HEK293 (cell line): ENCODE data around the gene GCC2.

Experiments used
- CTCF ChIP-seq: fragments of 450-650 bp; formaldehyde crosslinking; IDR thresholded peaks from 2 replicates; pipeline ENCODE4 v1.5.1; 2016; ENCODE audit warnings: missing biosample characterization, missing genetic modification characterization
- ELK4 ChIP-seq: IDR thresholded peaks from 2 replicates; pipeline ENCODE4 v1.6.1; 2011; ENCODE audit warnings: mild to moderate bottlenecking, low read depth, low read length, borderline replicate concordance
- HOXD13 ChIP-seq: sonication (generic); formaldehyde crosslinking; IDR thresholded peaks from 2 replicates; pipeline ENCODE4 v1.8.0; 2022; ENCODE audit warnings: missing genetic modification reagents, borderline replicate concordance
- YY1 ChIP-seq: fragments of 450-650 bp; formaldehyde crosslinking; IDR thresholded peaks from 2 replicates; pipeline ENCODE4 v1.5.1; 2018; ENCODE audit warnings: missing biosample characterization, missing genetic modification characterization
- ZBTB1 ChIP-seq: fragments of 450-650 bp; formaldehyde crosslinking; IDR thresholded peaks from 2 replicates; pipeline ENCODE4 v1.5.1; 2016; ENCODE audit warnings: missing biosample characterization, missing genetic modification characterization
- ZBTB21 ChIP-seq: fragments of 450-650 bp; formaldehyde crosslinking; IDR thresholded peaks from 2 replicates; pipeline ENCODE4 v1.5.1; 2017; ENCODE audit warnings: missing biosample characterization, missing genetic modification characterization
- ZNF121 ChIP-seq: fragments of 450-650 bp; formaldehyde crosslinking; IDR thresholded peaks from 2 replicates; pipeline ENCODE4 v1.5.1; 2016; ENCODE audit warnings: missing biosample characterization, missing genetic modification characterization
- ZNF311 ChIP-seq: fragments of 450-650 bp; formaldehyde crosslinking; IDR thresholded peaks from 2 replicates; pipeline ENCODE4 v1.5.1; 2017; ENCODE audit warnings: missing biosample characterization, missing genetic modification characterization, borderline replicate concordance
- ZNF513 ChIP-seq: fragments of 450-650 bp; IDR thresholded peaks from 2 replicates; pipeline ENCODE4 v1.5.1; 2018; ENCODE audit warnings: missing biosample characterization, missing genetic modification characterization
- ZNF549 ChIP-seq: fragments of 450-650 bp; IDR thresholded peaks from 2 replicates; pipeline ENCODE4 v1.5.1; 2018; ENCODE audit warnings: missing biosample characterization, missing genetic modification characterization, mild to moderate bottlenecking, inconsistent platforms, moderate library complexity
- TF ChIP-seq, protein P1 (sequence below): fragments of 450-650 bp; formaldehyde crosslinking; IDR thresholded peaks from 2 replicates; pipeline ENCODE4 v1.5.1; 2016; ENCODE audit warnings: missing biosample characterization, missing genetic modification characterization

- TF ChIP-seq ZNF549 (tag by site-specific recombination): no peak
- TF ChIP-seq CTCF (tag by site-specific recombination): no peak; the same call in 1 of the 2 replicates
- TF ChIP-seq ZNF311 (tag by site-specific recombination): no peak
- TF ChIP-seq ZNF513: 0 out of 2 replicates have a peak, but pooled peaks have one; percentile 13
- TF ChIP-seq, protein P1, sequence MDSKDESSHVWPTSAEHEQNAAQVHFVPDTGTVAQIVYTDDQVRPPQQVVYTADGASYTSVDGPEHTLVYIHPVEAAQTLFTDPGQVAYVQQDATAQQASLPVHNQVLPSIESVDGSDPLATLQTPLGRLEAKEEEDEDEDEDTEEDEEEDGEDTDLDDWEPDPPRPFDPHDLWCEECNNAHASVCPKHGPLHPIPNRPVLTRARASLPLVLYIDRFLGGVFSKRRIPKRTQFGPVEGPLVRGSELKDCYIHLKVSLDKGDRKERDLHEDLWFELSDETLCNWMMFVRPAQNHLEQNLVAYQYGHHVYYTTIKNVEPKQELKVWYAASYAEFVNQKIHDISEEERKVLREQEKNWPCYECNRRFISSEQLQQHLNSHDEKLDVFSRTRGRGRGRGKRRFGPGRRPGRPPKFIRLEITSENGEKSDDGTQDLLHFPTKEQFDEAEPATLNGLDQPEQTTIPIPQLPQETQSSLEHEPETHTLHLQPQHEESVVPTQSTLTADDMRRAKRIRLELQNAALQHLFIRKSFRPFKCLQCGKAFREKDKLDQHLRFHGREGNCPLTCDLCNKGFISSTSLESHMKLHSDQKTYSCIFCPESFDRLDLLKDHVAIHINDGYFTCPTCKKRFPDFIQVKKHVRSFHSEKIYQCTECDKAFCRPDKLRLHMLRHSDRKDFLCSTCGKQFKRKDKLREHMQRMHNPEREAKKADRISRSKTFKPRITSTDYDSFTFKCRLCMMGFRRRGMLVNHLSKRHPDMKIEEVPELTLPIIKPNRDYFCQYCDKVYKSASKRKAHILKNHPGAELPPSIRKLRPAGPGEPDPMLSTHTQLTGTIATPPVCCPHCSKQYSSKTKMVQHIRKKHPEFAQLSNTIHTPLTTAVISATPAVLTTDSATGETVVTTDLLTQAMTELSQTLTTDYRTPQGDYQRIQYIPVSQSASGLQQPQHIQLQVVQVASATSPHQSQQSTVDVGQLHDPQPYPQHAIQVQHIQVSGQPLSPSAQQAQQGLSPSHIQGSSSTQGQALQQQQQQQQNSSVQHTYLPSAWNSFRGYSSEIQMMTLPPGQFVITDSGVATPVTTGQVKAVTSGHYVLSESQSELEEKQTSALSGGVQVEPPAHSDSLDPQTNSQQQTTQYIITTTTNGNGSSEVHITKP: no peak
- no peak for TF ChIP-seq HOXD13
- TF ChIP-seq YY1 (tag by site-specific recombination): no peak; the same call in 1 of the 2 replicates
- 0 out of 2 replicates have a peak, but pooled peaks have one; percentile 43 for TF ChIP-seq ZNF121 (tag by site-specific recombination)
- no peak for TF ChIP-seq ZBTB1
- TF ChIP-seq ELK4: no peak
- TF ChIP-seq ZBTB21 (tag by site-specific recombination): no peak
Observed at GRCh38 chr2:108533832-108534583, 85.0 kb downstream of the GCC2 start, which contains the start of gene LIMS1.
